SH-SY5Y (cell line): Measurements from ENCODE around the gene OTC.

Experiments
- GATA2 ChIP-seq: IDR thresholded peaks from 2 replicates; pipeline ENCODE4 v1.6.1; 2011; ENCODE audit warnings: mild to moderate bottlenecking, low read depth, low read length
- GATA3 ChIP-seq: IDR thresholded peaks from 2 replicates; pipeline ENCODE4 v1.6.1; 2011; ENCODE audit warnings: low read depth, mild to moderate bottlenecking, low read length, moderate library complexity

DNA sequence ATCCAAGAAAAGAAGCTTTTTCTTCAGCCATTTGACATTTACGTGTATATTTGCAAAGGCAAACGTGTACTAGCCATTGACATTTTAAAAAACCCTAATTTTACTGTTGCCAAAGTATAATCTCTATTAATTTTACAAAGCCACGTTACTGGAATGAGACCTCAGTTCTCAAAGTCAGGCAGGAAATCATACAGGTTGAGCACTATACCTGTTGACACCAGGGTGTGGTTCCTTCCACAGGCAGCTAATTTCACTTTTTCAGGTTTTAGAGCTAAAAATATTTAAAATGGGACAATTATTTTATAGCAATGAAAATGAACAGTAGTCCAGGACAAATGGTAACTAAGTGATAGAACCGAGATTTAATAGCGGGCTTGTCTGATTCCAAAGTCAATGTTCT, 31.6 kb upstream of the OTC start:
- no peak for TF ChIP-seq GATA2
- no peak for TF ChIP-seq GATA3
